ENCODE measurements around the gene BRD1. TPM values are rescaled to one million over a fixed set of nuclear protein-coding genes. Genes with fewer than 3 reads are reported as not detected.
A peak's percentile ranks its signal among the peaks of the same experiment; 100 is the strongest.

The BRD1 gene
- total RNA-seq, 1 experiment from 2014 or later = 51.2 TPM

- DNase-seq (ENCODE audit: low spot score) = peak; percentile 54
- no TSS peak for BruUV-seq (replicated peaks)
- TF ChIP-seq EZH2 (IDR thresholded peaks at IDR 0.05; ENCODE audit: borderline replicate concordance, low read depth, low read length, poor library complexity, severe bottlenecking) (no peak), CTCF (conservative IDR thresholded peaks at IDR 0.05; ENCODE audit: low read depth, low read length) (no peak)
- Histone ChIP-seq H3K9me3 (ENCODE audit: low read depth, low read length, poor library complexity, severe bottlenecking) (no peaks in the 10 kb centered on the region), H3K27me3 (replicated peaks; ENCODE audit: insufficient read depth, low read depth, low read length, poor library complexity) (peaks cover 30% of the 10 kb centered on the region), H3K4me1 (ENCODE audit: insufficient read depth, low read length, poor library complexity, severe bottlenecking) (peaks cover 10% of the 10 kb centered on the region), H3K4me3 (ENCODE audit: low read depth, low read length, poor library complexity, severe bottlenecking) (peak overlapping the region; percentile 55), H3K36me3 (ENCODE audit: insufficient read depth, low read length, poor library complexity, severe bottlenecking) (no peaks in the 10 kb centered on the region), H3K27ac (ENCODE audit: low read depth, low read length, poor library complexity, severe bottlenecking) (peak overlapping the region; percentile 37)
- ChIA-PET POLR2A (ENCODE audit: low non-redundant PET) (no interaction called here), CTCF (interaction anchor here (0.9 kb wide), 1 partner anchor 12 kb away, joined by 4 read pairs; no protein-coding TSS in a partner anchor)
- intact Hi-C loops (cut with micrococcal nuclease; ENCODE audit: unreplicated experiment) = no loop called here
These were observed 103.4 kb downstream of the BRD1 start for GRCh38 chr22:49724030-49724892.

GRCh38 chr22:49723478-49724029 lies 104.1 kb downstream of the BRD1 start:
- peaks cover 10% of the 10 kb centered on the region for H3K4me1 ChIP-seq (ENCODE audit: insufficient read depth, low read length, poor library complexity, severe bottlenecking)
- H3K4me3 ChIP-seq (ENCODE audit: low read depth, low read length, poor library complexity, severe bottlenecking) = peak overlapping the region; percentile 55
- intact Hi-C loops (cut with micrococcal nuclease; ENCODE audit: unreplicated experiment) = no loop called here
- no peaks in the 10 kb centered on the region for H3K36me3 ChIP-seq (ENCODE audit: insufficient read depth, low read length, poor library complexity, severe bottlenecking)
- no peaks in the 10 kb centered on the region for H3K9me3 ChIP-seq (ENCODE audit: low read depth, low read length, poor library complexity, severe bottlenecking)
- H3K27me3 ChIP-seq (replicated peaks; ENCODE audit: insufficient read depth, low read depth, low read length, poor library complexity) = peaks cover 23% of the 10 kb centered on the region
- H3K27ac ChIP-seq (ENCODE audit: low read depth, low read length, poor library complexity, severe bottlenecking) = no peak overlapping the region
- BruUV-seq (replicated peaks) = no TSS peak
- CTCF ChIA-PET = no interaction called here
- TF ChIP-seq CTCF (conservative IDR thresholded peaks at IDR 0.05; ENCODE audit: low read depth, low read length) (no peak), EZH2 (IDR thresholded peaks at IDR 0.05; ENCODE audit: borderline replicate concordance, low read depth, low read length, poor library complexity, severe bottlenecking) (no peak)
- POLR2A ChIA-PET (ENCODE audit: low non-redundant PET) = no interaction called here
- no peak for DNase-seq (ENCODE audit: low spot score)

Other genes starting within 250 kb of the BRD1 start
- 31.5 and 33.1 TPM in 2 replicates for gene ZBED4, start 26.0 kb upstream of the BRD1 start, total RNA-seq (2021)
- 18.6 and 19.8 TPM in 2 replicates for gene ALG12, start 90.6 kb upstream of the BRD1 start, total RNA-seq (2021)
- gene CRELD2, start 90.8 kb upstream of the BRD1 start, total RNA-seq (2021) = 54.1 and 54.7 TPM in 2 replicates
- 70.9 and 71.3 TPM in 2 replicates for gene PIM3, start 132.9 kb upstream of the BRD1 start, total RNA-seq (2021)
- not detected in 2 replicates for gene IL17REL, start 184.9 kb upstream of the BRD1 start, total RNA-seq (2021)
- not detected in 2 replicates for gene TTLL8, start 230.4 kb upstream of the BRD1 start, total RNA-seq (2021)

All from A673 (cell line).